Osteoblast (primary cell): ENCODE results near the gene DDX52. TPM values are rescaled to one million over a fixed set of nuclear protein-coding genes. Genes with fewer than 3 reads are reported as not detected.

Experiments
- DNase-seq: peaks from one replicate; pipeline ENCODE4 v3.0.0; 2011; ENCODE audit warnings: low spot score, mixed read lengths; ENCODE audit not compliant: insufficient read length; ENCODE audit errors: missing footprints
- H2AFZ ChIP-seq: 2 replicates; pipeline ENCODE4 v1.6.0; 2011; ENCODE audit warnings: mild to moderate bottlenecking, low read length
- H3K27ac ChIP-seq: 2 replicates; pipeline ENCODE4 v1.5.1; 2011; ENCODE audit warnings: mild to moderate bottlenecking, low read depth, low read length, moderate library complexity
- H3K27me3 ChIP-seq: 2 replicates; pipeline ENCODE4 v1.6.0; 2012; ENCODE audit warnings: mild to moderate bottlenecking, control low read depth, inconsistent platforms, low read length, moderate library complexity; ENCODE audit not compliant: insufficient read depth
- H3K36me3 ChIP-seq: 2 replicates; pipeline ENCODE4 v1.5.1; 2011; ENCODE audit warnings: mild to moderate bottlenecking, low read length, control low read depth, moderate library complexity; ENCODE audit not compliant: insufficient read depth
- H3K4me1 ChIP-seq: 2 replicates; pipeline ENCODE4 v1.5.1; 2011; ENCODE audit warnings: mild to moderate bottlenecking, low read length, control low read depth, moderate library complexity; ENCODE audit not compliant: insufficient read depth
- H3K4me2 ChIP-seq: 2 replicates; pipeline ENCODE4 v1.6.0; 2011; ENCODE audit warnings: mild to moderate bottlenecking, low read length; ENCODE audit not compliant: insufficient read depth
- H3K4me3 ChIP-seq: fragments of 200-600 bp; sonication (generic); 3 replicates; pipeline ENCODE4 v1.5.1; 2012; ENCODE audit warnings: mild to moderate bottlenecking, low read length, inconsistent platforms; ENCODE audit not compliant: insufficient read depth
- H3K79me2 ChIP-seq: 2 replicates; pipeline ENCODE4 v1.6.0; 2012; ENCODE audit warnings: mild to moderate bottlenecking, low read length, control low read depth, inconsistent platforms; ENCODE audit not compliant: insufficient read depth
- H3K9me3 ChIP-seq: 2 replicates; pipeline ENCODE4 v1.5.1; 2011; ENCODE audit warnings: low read depth, low read length, control low read depth
- H4K20me1 ChIP-seq: 2 replicates; pipeline ENCODE4 v1.6.0; 2012; ENCODE audit warnings: mild to moderate bottlenecking, low read length, control low read depth; ENCODE audit not compliant: insufficient read depth
- total RNA-seq: library from RNA; depleted of rRNA; stranded (reverse); fragments of >200 nt; gene quantifications from 2 replicates; pipeline ENCODE4 v1.2.3, GENCODE V29; 2012
- TF ChIP-seq, protein P1 (sequence below): IDR thresholded peaks from 2 replicates; pipeline ENCODE4 v1.5.1; 2011; ENCODE audit warnings: mild to moderate bottlenecking, low read depth, low read length, moderate library complexity; ENCODE audit errors: extremely low read depth

The DDX52 gene
- total RNA-seq, 1 donor: 29.3 TPM

DNA sequence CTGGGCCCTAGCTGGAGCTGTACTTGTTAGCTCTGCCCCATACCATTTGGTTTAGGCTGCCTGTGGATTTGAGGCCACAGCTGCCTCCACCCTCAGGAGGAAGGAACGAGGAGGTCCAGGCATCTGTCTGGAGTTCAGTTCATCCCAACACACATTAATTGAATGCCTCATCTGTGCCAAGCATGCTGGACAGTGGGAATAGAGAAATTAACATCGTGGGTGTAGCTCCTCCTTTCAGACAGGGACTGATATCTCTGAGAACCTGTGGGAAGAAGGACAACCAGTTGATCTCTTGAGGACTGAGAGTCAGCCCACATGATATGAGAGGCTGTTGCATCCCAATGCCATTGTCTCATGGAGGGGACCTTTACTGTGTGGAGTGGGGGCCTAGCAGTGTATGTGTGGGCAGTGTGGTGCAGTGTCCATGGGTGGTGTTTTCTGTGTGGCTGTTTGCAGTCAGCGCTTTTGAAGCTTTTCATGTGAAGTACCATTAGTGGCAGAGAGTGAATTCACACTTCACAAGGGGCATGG is 29.4 kb upstream of the DDX52 start:
- H3K36me3 ChIP-seq: no peaks in the 10 kb centered on the region
- no peak for DNase-seq
- TF ChIP-seq, protein P1, sequence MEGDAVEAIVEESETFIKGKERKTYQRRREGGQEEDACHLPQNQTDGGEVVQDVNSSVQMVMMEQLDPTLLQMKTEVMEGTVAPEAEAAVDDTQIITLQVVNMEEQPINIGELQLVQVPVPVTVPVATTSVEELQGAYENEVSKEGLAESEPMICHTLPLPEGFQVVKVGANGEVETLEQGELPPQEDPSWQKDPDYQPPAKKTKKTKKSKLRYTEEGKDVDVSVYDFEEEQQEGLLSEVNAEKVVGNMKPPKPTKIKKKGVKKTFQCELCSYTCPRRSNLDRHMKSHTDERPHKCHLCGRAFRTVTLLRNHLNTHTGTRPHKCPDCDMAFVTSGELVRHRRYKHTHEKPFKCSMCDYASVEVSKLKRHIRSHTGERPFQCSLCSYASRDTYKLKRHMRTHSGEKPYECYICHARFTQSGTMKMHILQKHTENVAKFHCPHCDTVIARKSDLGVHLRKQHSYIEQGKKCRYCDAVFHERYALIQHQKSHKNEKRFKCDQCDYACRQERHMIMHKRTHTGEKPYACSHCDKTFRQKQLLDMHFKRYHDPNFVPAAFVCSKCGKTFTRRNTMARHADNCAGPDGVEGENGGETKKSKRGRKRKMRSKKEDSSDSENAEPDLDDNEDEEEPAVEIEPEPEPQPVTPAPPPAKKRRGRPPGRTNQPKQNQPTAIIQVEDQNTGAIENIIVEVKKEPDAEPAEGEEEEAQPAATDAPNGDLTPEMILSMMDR: no peak
- no peaks in the 10 kb centered on the region for H3K79me2 ChIP-seq
- H3K27ac ChIP-seq: peak overlapping the region; percentile 68
- no peak overlapping the region for H3K4me3 ChIP-seq
- peak overlapping the region; percentile 27 for H2AFZ ChIP-seq
- H3K4me2 ChIP-seq: peak overlapping the region; percentile 30
- peaks cover 21% of the 10 kb centered on the region for H3K4me1 ChIP-seq
- no peaks in the 10 kb centered on the region for H3K9me3 ChIP-seq
- H4K20me1 ChIP-seq: no peaks in the 10 kb centered on the region
- peaks cover 3% of the 10 kb centered on the region for H3K27me3 ChIP-seq

DNA sequence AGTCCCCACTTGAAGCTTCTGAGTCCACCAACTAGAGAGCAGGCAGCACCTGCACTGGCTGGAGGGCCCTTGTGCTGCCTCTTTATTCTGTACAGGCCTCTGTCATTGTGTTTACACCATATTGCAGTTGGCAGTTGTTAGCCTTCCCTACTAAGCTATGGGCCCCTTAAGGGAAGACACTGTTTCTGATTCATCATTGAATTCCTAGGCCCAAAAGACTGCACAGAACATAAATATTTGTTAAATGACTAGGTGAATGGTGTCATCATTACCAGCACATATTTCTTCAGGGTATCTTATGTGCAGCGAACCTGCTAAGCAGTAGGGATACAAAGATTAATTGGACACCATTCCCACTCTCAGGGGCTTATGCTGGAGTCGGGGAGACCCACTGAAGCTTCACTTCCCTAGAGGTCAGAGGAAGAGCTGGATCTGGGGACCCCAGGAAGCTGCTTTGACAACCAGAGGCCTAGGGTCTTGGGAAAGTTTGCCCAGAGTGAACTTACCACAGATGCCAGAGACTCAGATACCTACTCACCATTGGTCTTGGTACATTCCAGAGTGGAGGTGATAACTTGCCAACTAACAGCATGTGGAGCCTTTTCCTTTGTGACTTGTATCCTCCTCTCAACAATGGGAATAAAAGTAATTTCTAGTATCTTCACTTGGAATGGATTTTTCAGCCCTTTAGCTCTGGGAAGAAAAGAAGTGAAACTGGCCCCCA is 28.7 kb upstream of the DDX52 start:
- no peak overlapping the region for H3K4me3 ChIP-seq
- DNase-seq: peak; percentile 90
- H3K9me3 ChIP-seq: no peaks in the 10 kb centered on the region
- TF ChIP-seq, protein P1: no peak
- H3K36me3 ChIP-seq: no peaks in the 10 kb centered on the region
- H2AFZ ChIP-seq: peak overlapping the region; percentile 20
- H4K20me1 ChIP-seq: no peaks in the 10 kb centered on the region
- peak overlapping the region; percentile 30 for H3K4me2 ChIP-seq
- H3K4me1 ChIP-seq: peaks cover 21% of the 10 kb centered on the region
- H3K27me3 ChIP-seq: no peaks in the 10 kb centered on the region
- no peaks in the 10 kb centered on the region for H3K79me2 ChIP-seq
- H3K27ac ChIP-seq: peak overlapping the region; percentile 68

DNA sequence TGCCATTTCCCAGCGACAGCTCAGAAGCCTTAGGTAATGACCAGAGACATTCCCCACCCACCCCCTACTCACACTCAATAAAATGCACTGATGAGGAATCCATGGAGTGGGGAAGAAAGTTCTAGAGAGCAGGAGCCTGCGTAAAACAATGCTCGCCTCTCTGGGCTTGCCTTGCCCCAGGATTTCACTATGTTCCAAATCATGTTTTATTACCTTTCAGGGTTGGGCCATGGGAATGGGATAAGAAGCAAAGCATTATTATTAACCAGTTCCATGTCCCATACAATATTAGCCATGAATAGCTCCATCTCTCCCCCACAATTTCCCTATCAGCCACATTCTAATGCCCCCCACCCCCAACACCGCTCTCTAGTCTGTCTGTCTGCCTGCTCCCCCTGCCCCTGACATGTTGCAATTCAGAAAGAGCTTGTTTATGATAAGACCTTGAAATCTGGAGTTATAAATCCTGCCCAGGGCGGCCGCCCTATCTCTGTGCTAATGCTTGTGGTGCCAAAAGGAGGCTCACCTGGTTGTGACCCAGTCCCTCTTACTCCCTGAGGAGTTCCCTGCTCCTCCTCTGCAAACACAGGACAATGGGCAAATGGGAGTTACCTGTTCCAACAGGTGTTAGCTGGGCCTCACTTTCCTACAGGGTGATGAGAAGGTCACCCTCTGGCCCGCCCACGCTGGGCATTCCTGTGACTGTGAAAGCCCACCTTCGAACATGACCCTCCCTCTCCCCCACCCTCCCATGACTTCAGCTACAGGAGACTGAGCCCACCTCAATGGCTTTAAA is 28.0 kb upstream of the DDX52 start:
- no peak overlapping the region for H2AFZ ChIP-seq
- peaks cover 21% of the 10 kb centered on the region for H3K4me1 ChIP-seq
- no peaks in the 10 kb centered on the region for H3K36me3 ChIP-seq
- TF ChIP-seq, protein P1: no peak
- no peaks in the 10 kb centered on the region for H3K27me3 ChIP-seq
- H3K27ac ChIP-seq: peak overlapping the region; percentile 60
- no peak for DNase-seq
- peak overlapping the region; percentile 4 for H3K4me2 ChIP-seq
- H3K9me3 ChIP-seq: no peaks in the 10 kb centered on the region
- no peak overlapping the region for H3K4me3 ChIP-seq
- H3K79me2 ChIP-seq: no peaks in the 10 kb centered on the region
- H4K20me1 ChIP-seq: no peaks in the 10 kb centered on the region

DNA sequence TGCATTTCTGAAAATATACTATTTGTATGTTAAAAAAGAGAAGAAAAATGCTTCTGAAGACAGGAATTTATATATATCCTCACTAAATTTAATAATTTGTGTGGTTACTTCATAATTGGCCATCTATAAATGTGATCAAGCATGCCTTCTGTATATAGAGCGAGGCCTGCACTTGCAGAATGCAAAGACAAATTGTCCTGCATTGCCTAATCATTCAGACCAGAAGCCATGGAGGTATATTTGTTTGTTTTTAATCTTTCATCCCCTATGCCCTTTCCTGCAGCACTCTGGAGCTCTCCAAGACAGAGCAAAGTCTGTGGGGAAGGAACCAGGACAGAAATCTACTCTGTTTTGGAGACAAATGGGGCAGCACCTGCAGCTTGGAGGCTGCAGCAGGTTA is 23.8 kb upstream of the DDX52 start:
- peaks cover 12% of the 10 kb centered on the region for H3K4me1 ChIP-seq
- H3K4me3 ChIP-seq: no peak overlapping the region
- TF ChIP-seq, protein P1: no peak
- no peak overlapping the region for H3K27ac ChIP-seq
- no peaks in the 10 kb centered on the region for H3K9me3 ChIP-seq
- no peak overlapping the region for H2AFZ ChIP-seq
- H3K36me3 ChIP-seq: no peaks in the 10 kb centered on the region
- no peak overlapping the region for H3K4me2 ChIP-seq
- no peaks in the 10 kb centered on the region for H3K27me3 ChIP-seq
- no peaks in the 10 kb centered on the region for H3K79me2 ChIP-seq
- DNase-seq: no peak
- H4K20me1 ChIP-seq: no peaks in the 10 kb centered on the region
